ENCODE results near the gene IL16.

DNA sequence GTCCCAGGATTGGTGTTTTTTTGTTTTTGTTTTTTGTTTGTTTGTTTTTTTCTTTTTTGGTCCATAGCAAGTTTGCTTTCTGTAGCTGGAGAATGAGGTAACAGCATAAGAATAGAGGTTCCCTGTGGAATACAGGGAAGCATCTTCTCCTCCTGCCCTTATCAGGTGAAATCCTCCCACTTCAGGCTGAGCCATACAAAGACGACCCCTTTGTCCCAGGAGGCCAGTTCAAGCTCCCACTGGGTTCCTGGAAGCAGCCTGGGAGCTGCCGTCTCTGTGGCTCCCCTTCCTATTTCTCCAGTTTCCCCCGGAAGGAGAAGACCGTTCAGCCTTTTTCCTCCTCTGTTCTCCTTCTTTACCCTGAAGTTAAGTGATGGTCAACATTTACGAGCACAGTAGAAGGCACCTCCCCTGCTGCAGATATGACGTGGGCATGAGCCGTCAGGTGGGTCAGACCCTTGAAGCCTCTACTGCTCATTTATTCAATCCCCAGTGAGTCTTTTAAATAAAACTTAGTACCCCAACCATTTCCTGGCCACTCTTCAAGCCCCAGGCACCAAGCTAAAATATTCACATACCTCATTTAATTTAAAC lies 1.1 kb downstream of the IL16 start:
- TF ChIP-seq, protein P1, sequence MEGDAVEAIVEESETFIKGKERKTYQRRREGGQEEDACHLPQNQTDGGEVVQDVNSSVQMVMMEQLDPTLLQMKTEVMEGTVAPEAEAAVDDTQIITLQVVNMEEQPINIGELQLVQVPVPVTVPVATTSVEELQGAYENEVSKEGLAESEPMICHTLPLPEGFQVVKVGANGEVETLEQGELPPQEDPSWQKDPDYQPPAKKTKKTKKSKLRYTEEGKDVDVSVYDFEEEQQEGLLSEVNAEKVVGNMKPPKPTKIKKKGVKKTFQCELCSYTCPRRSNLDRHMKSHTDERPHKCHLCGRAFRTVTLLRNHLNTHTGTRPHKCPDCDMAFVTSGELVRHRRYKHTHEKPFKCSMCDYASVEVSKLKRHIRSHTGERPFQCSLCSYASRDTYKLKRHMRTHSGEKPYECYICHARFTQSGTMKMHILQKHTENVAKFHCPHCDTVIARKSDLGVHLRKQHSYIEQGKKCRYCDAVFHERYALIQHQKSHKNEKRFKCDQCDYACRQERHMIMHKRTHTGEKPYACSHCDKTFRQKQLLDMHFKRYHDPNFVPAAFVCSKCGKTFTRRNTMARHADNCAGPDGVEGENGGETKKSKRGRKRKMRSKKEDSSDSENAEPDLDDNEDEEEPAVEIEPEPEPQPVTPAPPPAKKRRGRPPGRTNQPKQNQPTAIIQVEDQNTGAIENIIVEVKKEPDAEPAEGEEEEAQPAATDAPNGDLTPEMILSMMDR (IDR thresholded peaks at IDR 0.05) = no peak
- no peak for TF ChIP-seq POLR2A (IDR thresholded peaks at IDR 0.05)
